Measurements from ENCODE around the gene ENOX1. TPM values are rescaled to one million over a fixed set of nuclear protein-coding genes. Genes with fewer than 3 reads are reported as not detected.

The ENOX1 gene
- total RNA-seq, 2 experiments from 2014 or later: 0.09 TPM

- Mint-ChIP-seq H3K27ac (no peak overlapping the region), H3K9me3 (no peaks in the 10 kb centered on the region), H3K4me1 (ENCODE audit: low read depth) (peaks cover 2% of the 10 kb centered on the region), H3K4me3 (no peak overlapping the region), H3K36me3 (ENCODE audit: low read depth) (no peaks in the 10 kb centered on the region), H3K27me3 (no peaks in the 10 kb centered on the region)
- DNase-seq: peak; percentile 24
- POLR2A ChIA-PET: no interaction called here
- intact Hi-C loops (cut with micrococcal nuclease): loop anchor here (10.0 kb wide), 1 partner anchor 720 kb away; no protein-coding TSS in a partner anchor
- TF ChIP-seq, protein P1, sequence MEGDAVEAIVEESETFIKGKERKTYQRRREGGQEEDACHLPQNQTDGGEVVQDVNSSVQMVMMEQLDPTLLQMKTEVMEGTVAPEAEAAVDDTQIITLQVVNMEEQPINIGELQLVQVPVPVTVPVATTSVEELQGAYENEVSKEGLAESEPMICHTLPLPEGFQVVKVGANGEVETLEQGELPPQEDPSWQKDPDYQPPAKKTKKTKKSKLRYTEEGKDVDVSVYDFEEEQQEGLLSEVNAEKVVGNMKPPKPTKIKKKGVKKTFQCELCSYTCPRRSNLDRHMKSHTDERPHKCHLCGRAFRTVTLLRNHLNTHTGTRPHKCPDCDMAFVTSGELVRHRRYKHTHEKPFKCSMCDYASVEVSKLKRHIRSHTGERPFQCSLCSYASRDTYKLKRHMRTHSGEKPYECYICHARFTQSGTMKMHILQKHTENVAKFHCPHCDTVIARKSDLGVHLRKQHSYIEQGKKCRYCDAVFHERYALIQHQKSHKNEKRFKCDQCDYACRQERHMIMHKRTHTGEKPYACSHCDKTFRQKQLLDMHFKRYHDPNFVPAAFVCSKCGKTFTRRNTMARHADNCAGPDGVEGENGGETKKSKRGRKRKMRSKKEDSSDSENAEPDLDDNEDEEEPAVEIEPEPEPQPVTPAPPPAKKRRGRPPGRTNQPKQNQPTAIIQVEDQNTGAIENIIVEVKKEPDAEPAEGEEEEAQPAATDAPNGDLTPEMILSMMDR (IDR thresholded peaks at IDR 0.05): no peak
- ATAC-seq: peak; percentile 74
- CTCF ChIA-PET: interaction anchor here (0.6 to 3.0 kb wide), 11 partner anchors 9 to 930 kb away, joined by 3 to 23 read pairs (median 3); partner anchors contain the start of gene ENOX1
These were observed 18.3 kb upstream of the ENOX1 start for GRCh38 chr13:43805071-43805468.

- ATAC-seq: peak; percentile 50
These were observed 17.8 kb upstream of the ENOX1 start for GRCh38 chr13:43804461-43805070.

DNA sequence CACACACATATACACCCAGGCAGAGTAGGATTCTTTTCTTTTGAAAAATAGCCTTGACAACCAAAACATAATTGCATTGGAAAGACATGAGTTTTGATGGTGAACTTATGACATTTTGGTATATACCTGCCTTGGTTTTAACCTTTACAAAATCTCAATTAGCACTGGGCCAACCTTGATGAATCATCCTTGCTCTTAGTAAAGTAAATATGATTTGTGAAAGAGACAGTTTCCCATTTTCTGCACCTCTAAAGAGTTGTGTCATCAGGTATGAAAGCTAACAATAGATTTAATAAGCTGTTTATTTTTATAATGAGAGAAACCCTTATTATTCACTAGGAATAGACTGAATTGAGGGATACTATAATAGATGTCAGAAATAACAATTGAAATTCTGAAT lies 15.7 kb upstream of the ENOX1 start:
- no peaks in the 10 kb centered on the region for H3K36me3 Mint-ChIP-seq (ENCODE audit: low read depth)
- DNase-seq (no peak), ATAC-seq (no peak)
- intact Hi-C loops (cut with micrococcal nuclease): loop anchor here (10.0 kb wide), 1 partner anchor 718 kb away; no protein-coding TSS in a partner anchor
- ChIA-PET POLR2A (interaction anchor here (0.9 kb wide), 1 partner anchor 13 kb away, joined by 3 read pairs; no protein-coding TSS in a partner anchor), CTCF (interaction anchor here (3.0 kb wide), 1 partner anchor 12 kb away, joined by 23 read pairs; no protein-coding TSS in a partner anchor)
- H3K4me1 Mint-ChIP-seq (ENCODE audit: low read depth): peaks cover 7% of the 10 kb centered on the region
- no peaks in the 10 kb centered on the region for H3K9me3 Mint-ChIP-seq
- TF ChIP-seq, protein P1 (IDR thresholded peaks at IDR 0.05): no peak
- no peak overlapping the region for H3K4me3 Mint-ChIP-seq
- no peak overlapping the region for H3K27ac Mint-ChIP-seq
- H3K27me3 Mint-ChIP-seq: peaks cover 12% of the 10 kb centered on the region

More at GRCh38 chr13:43804461-43805070, 17.8 kb upstream of the ENOX1 start:
- Mint-ChIP-seq H3K27ac (no peak overlapping the region), H3K9me3 (no peaks in the 10 kb centered on the region), H3K4me3 (no peak overlapping the region), H3K27me3 (peaks cover 3% of the 10 kb centered on the region), H3K36me3 (ENCODE audit: low read depth) (no peaks in the 10 kb centered on the region), H3K4me1 (ENCODE audit: low read depth) (peaks cover 5% of the 10 kb centered on the region)
- intact Hi-C loops (cut with micrococcal nuclease): loop anchor here (10.0 kb wide), 1 partner anchor 720 kb away; no protein-coding TSS in a partner anchor
- TF ChIP-seq, protein P1 (IDR thresholded peaks at IDR 0.05): peak; percentile 83
- ChIA-PET CTCF (interaction anchor here (0.6 to 3.0 kb wide), 11 partner anchors 10 to 929 kb away, joined by 3 to 23 read pairs (median 3); partner anchors contain the start of gene ENOX1), POLR2A (no interaction called here)
- DNase-seq: no peak

- H3K36me3 Mint-ChIP-seq (ENCODE audit: low read depth): no peaks in the 10 kb centered on the region
- H3K4me1 Mint-ChIP-seq (ENCODE audit: low read depth): peaks cover 14% of the 10 kb centered on the region
- intact Hi-C loops (cut with micrococcal nuclease): loop anchor here (10.0 kb wide), 1 partner anchor 716 kb away; no protein-coding TSS in a partner anchor
- peaks cover 19% of the 10 kb centered on the region for H3K27me3 Mint-ChIP-seq
- TF ChIP-seq, protein P1 (IDR thresholded peaks at IDR 0.05): no peak
- POLR2A ChIA-PET: interaction anchor here (0.6 to 0.9 kb wide), 2 partner anchors 844 to 1576 kb away, joined by 3 read pairs; no protein-coding TSS in a partner anchor
- H3K4me3 Mint-ChIP-seq: no peak overlapping the region
- CTCF ChIA-PET: interaction anchor here (0.8 kb wide), 1 partner anchor 73 kb away, joined by 3 read pairs; no protein-coding TSS in a partner anchor
- H3K27ac Mint-ChIP-seq: no peak overlapping the region
- no peaks in the 10 kb centered on the region for H3K9me3 Mint-ChIP-seq
- DNase-seq (no peak), ATAC-seq (peak; percentile 22)
These were observed 14.1 kb upstream of the ENOX1 start for GRCh38 chr13:43800828-43801227.

DNA sequence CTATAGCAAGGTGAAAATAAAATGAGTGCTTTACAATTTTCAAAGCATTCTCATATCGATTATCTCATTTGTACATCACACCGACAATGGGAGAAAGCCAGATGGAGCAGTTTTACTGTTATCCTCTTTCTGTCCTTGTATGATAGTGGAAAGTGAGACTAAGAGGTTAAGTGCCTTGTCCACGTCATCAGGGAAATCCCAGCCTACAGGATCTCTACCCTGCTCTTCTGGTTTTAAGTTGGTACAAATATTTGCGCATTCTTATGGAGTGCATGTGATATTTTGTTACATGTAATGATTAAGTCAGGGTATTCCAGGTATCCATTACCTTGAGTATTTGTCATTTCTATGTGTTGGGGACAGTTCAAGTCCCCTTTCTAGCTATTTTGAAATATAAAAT lies 12.4 kb upstream of the ENOX1 start:
- Mint-ChIP-seq H3K36me3 (ENCODE audit: low read depth) (no peaks in the 10 kb centered on the region), H3K9me3 (no peaks in the 10 kb centered on the region), H3K27me3 (peaks cover 28% of the 10 kb centered on the region), H3K4me1 (ENCODE audit: low read depth) (peaks cover 12% of the 10 kb centered on the region), H3K4me3 (no peak overlapping the region), H3K27ac (no peak overlapping the region)
- intact Hi-C loops (cut with micrococcal nuclease): loop anchor here (10.0 kb wide), 1 partner anchor 834 kb away; no protein-coding TSS in a partner anchor
- TF ChIP-seq, protein P1 (IDR thresholded peaks at IDR 0.05): no peak
- ChIA-PET CTCF (no interaction called here), POLR2A (no interaction called here)
- peak; percentile 10 for DNase-seq
- no peak for ATAC-seq
